Ectodermal cell (in vitro differentiated cells): Measurements from ENCODE around the gene ATM.

Experiments
- H3K27ac ChIP-seq: 2 replicates; pipeline ENCODE4 v1.7.0; 2013; ENCODE audit warnings: mild to moderate bottlenecking, low read depth, low read length; ENCODE audit not compliant: insufficient read depth, poor library complexity, severe bottlenecking
- H3K27me3 ChIP-seq: 2 replicates; pipeline ENCODE4 v1.7.0; 2013; ENCODE audit warnings: mild to moderate bottlenecking, low read length; ENCODE audit not compliant: insufficient read depth, control insufficient read depth, poor library complexity, severe bottlenecking
- H3K36me3 ChIP-seq: one replicate; pipeline ENCODE4 v1.7.0; 2013; ENCODE audit warnings: low read length; ENCODE audit not compliant: control insufficient read depth, insufficient read depth
- H3K4me1 ChIP-seq: one replicate; pipeline ENCODE4 v1.7.0; 2013; ENCODE audit warnings: low read length; ENCODE audit not compliant: control insufficient read depth, insufficient read depth
- H3K4me3 ChIP-seq: 2 replicates; pipeline ENCODE4 v1.7.0; 2013; ENCODE audit warnings: low read depth, low read length, control low read depth; ENCODE audit not compliant: insufficient read depth
- H3K9me3 ChIP-seq: 2 replicates; pipeline ENCODE4 v1.7.0; 2013; ENCODE audit warnings: mild to moderate bottlenecking, low read length, moderate library complexity; ENCODE audit not compliant: control insufficient read depth
- WGBS, 2 experiments: methylation state at CpG; one replicate each; pipeline ENCODE4 v1.1.7; 2013; ENCODE audit warnings: missing lambda C conversion rate in 2 of 2; 5-methylcytosine and 5-hydroxymethylcytosine counted together

The ATM gene

DNA sequence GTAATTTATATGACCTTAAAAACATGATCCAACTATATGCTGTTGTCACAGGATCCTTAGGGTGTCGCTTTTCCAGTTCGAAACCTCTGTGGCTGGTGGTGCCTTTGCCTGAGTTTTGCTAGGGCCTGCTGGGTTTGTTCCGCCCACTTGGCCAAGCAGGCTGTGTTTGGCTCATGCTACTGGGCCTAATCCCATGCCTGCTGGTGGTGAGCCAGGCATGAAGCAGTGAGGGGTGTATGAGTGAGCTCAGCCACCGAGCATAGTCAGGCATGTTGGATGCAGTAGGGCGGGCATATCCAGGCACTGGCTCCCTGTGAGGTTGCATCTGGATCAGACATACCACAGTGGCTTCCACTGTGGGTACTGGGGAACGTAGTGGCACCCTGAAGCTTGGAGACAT lies 16.7 kb upstream of the ATM start:
- WGBS, 2 experiments, result 96% methylated on average over 6 of the region's 6 CpGs
- Histone ChIP-seq H3K9me3 (no peaks in the 10 kb centered on the region), H3K4me3 (no peak overlapping the region), H3K4me1 (no peaks in the 10 kb centered on the region), H3K27ac (no peak overlapping the region), H3K27me3 (no peaks in the 10 kb centered on the region), H3K36me3 (peaks cover 60% of the 10 kb centered on the region)

DNA sequence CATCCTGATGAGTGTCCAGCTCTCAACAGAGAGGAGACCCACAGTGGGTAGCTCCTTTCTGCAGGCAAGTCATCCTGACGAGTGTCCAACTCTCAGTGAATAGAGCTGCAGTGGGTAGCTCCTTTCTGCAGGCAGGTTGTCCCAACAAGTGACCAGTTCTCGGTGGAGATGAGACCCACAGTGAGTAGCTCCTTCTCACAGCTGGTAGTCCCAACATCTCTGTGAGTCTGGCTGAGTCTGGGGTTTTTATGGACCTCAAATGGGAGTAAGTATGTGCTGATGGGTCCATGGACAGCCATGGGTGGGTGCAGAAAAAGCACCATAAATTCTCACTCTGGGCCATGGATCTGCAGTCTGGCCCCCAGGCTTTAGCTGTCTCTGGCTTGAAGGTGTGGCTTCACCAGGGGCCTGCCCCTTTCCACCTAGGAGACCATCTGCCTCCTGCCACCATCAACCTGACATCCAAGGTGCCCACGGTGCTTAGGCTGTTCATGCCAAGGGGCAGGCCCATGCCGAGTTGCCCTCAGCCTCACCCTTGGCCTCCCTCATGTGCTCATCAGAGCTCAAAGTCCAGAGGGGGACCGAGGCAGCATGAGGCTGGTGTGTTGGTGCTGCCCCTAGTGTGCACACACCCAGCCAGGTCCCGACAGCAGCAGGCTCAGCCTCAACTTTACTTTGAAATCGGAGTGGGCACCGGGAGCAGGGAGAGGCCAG lies 15.7 kb upstream of the ATM start:
- Histone ChIP-seq H3K27me3 (no peaks in the 10 kb centered on the region), H3K4me3 (no peak overlapping the region), H3K9me3 (no peaks in the 10 kb centered on the region), H3K36me3 (peaks cover 66% of the 10 kb centered on the region), H3K27ac (no peak overlapping the region), H3K4me1 (no peaks in the 10 kb centered on the region)
- 90% methylated on average over 8 of the region's 8 CpGs for WGBS, 2 experiments

GRCh38 chr11:108207683-108208060 lies 15.2 kb upstream of the ATM start:
- H3K36me3 ChIP-seq, result peaks cover 67% of the 10 kb centered on the region
- H3K27me3 ChIP-seq, result no peaks in the 10 kb centered on the region
- no peaks in the 10 kb centered on the region for H3K4me1 ChIP-seq
- 96% methylated on average over 6 of the region's 6 CpGs for WGBS, 2 experiments
- no peaks in the 10 kb centered on the region for H3K9me3 ChIP-seq
- no peak overlapping the region for H3K4me3 ChIP-seq
- no peak overlapping the region for H3K27ac ChIP-seq

DNA sequence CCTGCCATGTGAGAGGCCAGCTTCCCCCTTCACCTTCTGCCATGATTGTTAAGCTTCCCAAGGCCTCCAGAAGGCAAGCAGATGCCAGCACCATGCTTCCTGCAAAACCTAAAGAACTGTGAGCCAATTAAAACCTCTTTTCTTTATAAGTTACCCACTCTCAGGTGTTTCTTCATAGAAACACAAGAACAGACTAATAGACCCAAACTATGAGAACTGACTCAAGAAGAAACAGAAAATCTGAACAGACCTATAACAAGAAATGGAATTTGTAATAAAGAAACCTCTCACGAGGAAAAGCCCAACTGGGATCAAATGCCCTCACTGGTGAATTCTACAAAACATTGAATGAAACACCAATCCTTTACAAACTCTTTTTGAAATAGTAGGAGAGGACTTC lies 12.4 kb upstream of the ATM start:
- Histone ChIP-seq H3K27me3 (no peaks in the 10 kb centered on the region), H3K4me3 (no peak overlapping the region), H3K4me1 (no peaks in the 10 kb centered on the region), H3K27ac (no peak overlapping the region), H3K36me3 (peaks cover 48% of the 10 kb centered on the region), H3K9me3 (no peaks in the 10 kb centered on the region)
- WGBS, 2 experiments, result 88 to 92% methylated on average over 1 of the region's 1 CpG

GRCh38 chr11:108213784-108214183 lies 9.1 kb upstream of the ATM start:
- no peak overlapping the region for H3K4me3 ChIP-seq
- peaks cover 22% of the 10 kb centered on the region for H3K36me3 ChIP-seq
- H3K27me3 ChIP-seq, result no peaks in the 10 kb centered on the region
- H3K27ac ChIP-seq, result no peak overlapping the region
- 85 to 92% methylated on average over 1 to 2 of the region's 2 CpGs for WGBS, 2 experiments
- no peaks in the 10 kb centered on the region for H3K9me3 ChIP-seq
- H3K4me1 ChIP-seq, result no peaks in the 10 kb centered on the region

DNA sequence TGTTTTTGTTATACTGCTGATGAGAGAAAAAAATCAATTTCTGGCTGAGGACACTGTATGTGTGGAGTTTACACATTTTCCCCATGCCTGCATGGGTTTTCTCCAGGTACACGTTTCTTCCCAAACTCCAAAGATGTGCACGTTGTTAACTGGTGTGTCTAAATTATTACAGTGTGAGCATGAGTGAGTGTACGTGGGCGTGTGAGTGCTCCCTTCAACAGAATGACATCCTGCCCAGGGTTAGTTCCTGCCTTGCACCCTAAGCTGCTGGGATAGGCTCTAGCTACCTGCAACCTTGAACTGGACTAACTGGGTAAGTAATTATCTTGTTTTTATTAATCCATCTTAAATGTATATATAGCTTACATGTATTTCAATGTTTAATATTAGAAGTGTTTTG lies 5.9 kb upstream of the ATM start:
- Histone ChIP-seq H3K27ac (no peak overlapping the region), H3K4me1 (peaks cover 8% of the 10 kb centered on the region), H3K4me3 (no peak overlapping the region), H3K36me3 (peaks cover 2% of the 10 kb centered on the region), H3K27me3 (no peaks in the 10 kb centered on the region), H3K9me3 (no peaks in the 10 kb centered on the region)
- WGBS, 2 experiments, result 95 to 96% methylated on average over 4 of the region's 4 CpGs

DNA sequence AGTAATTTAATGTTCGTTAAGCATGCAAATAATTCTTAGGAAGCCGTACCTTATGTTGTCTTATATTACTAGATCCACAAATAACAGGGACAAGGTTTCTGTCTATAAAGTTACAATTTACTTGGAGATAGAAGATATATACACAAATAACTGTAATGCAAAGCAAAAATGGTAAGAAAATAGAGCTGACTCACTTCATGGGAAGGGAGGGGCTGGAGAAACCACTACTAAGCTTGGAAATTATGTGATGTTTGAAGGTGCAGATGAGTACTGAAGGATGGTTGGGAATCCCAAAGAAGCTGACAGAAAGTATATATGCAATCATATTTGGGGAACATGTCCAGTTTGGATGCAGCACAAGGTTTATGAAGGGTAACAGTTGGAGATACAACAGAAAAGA lies 4.4 kb upstream of the ATM start:
- WGBS, 2 experiments, result no CpG with 5 or more reads among the region's 2 CpGs
- no peaks in the 10 kb centered on the region for H3K9me3 ChIP-seq
- H3K4me3 ChIP-seq, result no peak overlapping the region
- H3K4me1 ChIP-seq, result peaks cover 8% of the 10 kb centered on the region
- H3K36me3 ChIP-seq, result no peaks in the 10 kb centered on the region
- no peak overlapping the region for H3K27ac ChIP-seq
- no peaks in the 10 kb centered on the region for H3K27me3 ChIP-seq

- Histone ChIP-seq H3K4me1 (peaks cover 8% of the 10 kb centered on the region), H3K27me3 (no peaks in the 10 kb centered on the region), H3K9me3 (no peaks in the 10 kb centered on the region), H3K4me3 (no peak overlapping the region), H3K36me3 (no peaks in the 10 kb centered on the region), H3K27ac (no peak overlapping the region)
- 33 to 34% methylated on average over 7 of the region's 7 CpGs for WGBS, 2 experiments
These were observed 3.7 kb upstream of the ATM start for GRCh38 chr11:108218912-108219783.

DNA sequence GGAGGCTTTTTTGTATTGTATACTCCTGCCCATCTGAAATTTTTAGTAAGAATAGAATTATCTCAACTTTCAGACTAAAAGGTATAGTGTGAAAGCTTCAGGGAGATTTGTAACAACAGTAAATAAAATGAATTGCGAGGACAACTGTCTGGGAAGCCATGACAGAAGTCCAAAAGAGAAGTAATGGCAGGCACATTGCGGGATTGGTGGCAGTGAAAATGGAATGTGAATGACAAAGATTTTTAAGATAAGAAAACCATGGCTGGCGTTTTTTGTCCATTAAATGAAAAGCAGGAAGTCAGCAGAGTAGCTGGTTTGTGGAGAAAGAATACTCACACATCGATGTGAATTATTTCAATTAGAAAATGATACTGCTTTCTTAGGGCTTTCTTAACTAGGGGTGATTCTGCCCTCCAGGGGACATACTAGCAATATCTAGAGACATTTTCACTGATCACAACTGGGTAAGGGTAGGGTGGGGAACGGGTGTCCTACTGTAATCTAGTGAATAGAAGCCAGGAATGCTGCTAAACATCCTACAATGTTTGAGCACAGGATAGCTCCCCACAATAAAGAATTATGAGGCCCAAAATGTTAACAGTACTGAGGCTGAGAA lies 2.0 kb upstream of the ATM start:
- no peaks in the 10 kb centered on the region for H3K9me3 ChIP-seq
- 76 to 77% methylated on average over 5 of the region's 5 CpGs for WGBS, 2 experiments
- peak overlapping the region; percentile 85 for H3K4me3 ChIP-seq
- H3K27me3 ChIP-seq, result no peaks in the 10 kb centered on the region
- no peak overlapping the region for H3K27ac ChIP-seq
- no peaks in the 10 kb centered on the region for H3K36me3 ChIP-seq
- H3K4me1 ChIP-seq, result peaks cover 13% of the 10 kb centered on the region

GRCh38 chr11:108221371-108221770 lies 1.5 kb upstream of the ATM start:
- WGBS, 2 experiments, result 13% methylated on average over 12 of the region's 12 CpGs

More at GRCh38 chr11:108221371-108221770, 1.5 kb upstream of the ATM start:
- no peaks in the 10 kb centered on the region for H3K27me3 ChIP-seq
- peaks cover 13% of the 10 kb centered on the region for H3K4me1 ChIP-seq
- H3K4me3 ChIP-seq, result peak overlapping the region; percentile 85
- H3K36me3 ChIP-seq, result no peaks in the 10 kb centered on the region
- no peak overlapping the region for H3K27ac ChIP-seq
- no peaks in the 10 kb centered on the region for H3K9me3 ChIP-seq
